Right lobe of liver (tissue), 6 donors: ENCODE results near the gene CELF2. TPM values are rescaled to one million over a fixed set of nuclear protein-coding genes. Genes with fewer than 3 reads are reported as not detected.

Experiments
- ATAC-seq, 4 donors: fragments of 200-7000 bp; cut with Tn5 transposase; one replicate each; pipeline ENCODE4 v1.9.1; 2020; ENCODE audit warnings: mild to moderate bottlenecking in 4 of 4, moderate library complexity in 4 of 4
- DNase-seq, 3 donors: peaks; one replicate each; pipeline ENCODE4 v3.0.0-alpha.2; 2020
- H3K27ac ChIP-seq, 3 donors: fragments of 200-600 bp; one replicate each; pipeline ENCODE4 v1.8.0; 2022
- H3K27me3 ChIP-seq, 2 donors: fragments of 200-600 bp; one replicate each; pipeline ENCODE4 v1.8.0; 2022
- H3K36me3 ChIP-seq, 4 donors: fragments of 200-600 bp; sonication (generic) in 1 of 4; one replicate each; pipeline versions ENCODE4 v1.5.1 to v1.8.0; 2017 to 2022; ENCODE audit warnings: control low read depth in 1 of 4
- H3K4me1 ChIP-seq, 4 donors: fragments of 200-600 bp; sonication (generic) in 1 of 4; one replicate each; pipeline versions ENCODE4 v1.5.1 to v1.8.0; 2017 to 2022; ENCODE audit warnings: control low read depth in 1 of 4
- H3K4me3 ChIP-seq, 3 donors: fragments of 200-600 bp; one replicate each; pipeline ENCODE4 v1.8.0; 2022
- H3K9me3 ChIP-seq, 4 donors: fragments of 200-600 bp; sonication (generic) in 1 of 4; one replicate each; pipeline versions ENCODE4 v1.5.1 to v1.8.0; 2017 to 2022; ENCODE audit warnings: control low read depth in 1 of 4
- CTCF ChIP-seq, 4 donors: fragments of 200-600 bp in 3 of 4; fragments of 450-650 bp in 1 of 4; IDR thresholded peaks; one replicate each; pipeline versions ENCODE4 v1.5.1 to v1.8.0; 2016 to 2022; ENCODE audit warnings: antibody characterized with exemption in 4 of 4, mild to moderate bottlenecking in 2 of 4
- POLR2A ChIP-seq: fragments of 450-650 bp; IDR thresholded peaks from one replicate; pipeline ENCODE4 v1.6.1; 2017; ENCODE audit warnings: antibody characterized with exemption, mild to moderate bottlenecking
- WGBS: methylation state at CpG from one replicate; pipeline ENCODE4 v1.1.6; 2018; ENCODE audit warnings: low coverage, low lambda C conversion rate; ENCODE audit not compliant: insufficient coverage; ENCODE audit errors: missing lambda C conversion rate; 5-methylcytosine and 5-hydroxymethylcytosine counted together
- intact Hi-C, 2 donors: fragments of 100-400 bp; cut with DNase I; formaldehyde crosslinking; loops; one replicate each; pipeline versions ENCODE4 v1.11.2 to v1.14.1; 2022
- total RNA-seq, 6 experiments: library from RNA; depleted of rRNA in 2 of 6; stranded (reverse); fragments of >200 nt in 2 of 6; fragmentation: NEBNext Ultra II Directional in 3 of 6; extraction: Animal tissue kit (Norgen Biotek cat#: 25700) in 3 of 6; gene quantifications; one replicate each; pipeline versions ENCODE4 v1.1.0 to v1.2.4, GENCODE V29; 2016 to 2023
- donor health status: DM: no; HTN: yes; CAD: no.
- donor health status: DM: no; HTN: no; CAD: no.
- donor health status: DM: no; HTN: no; CAD: no.
- donor health status: DM: no; HTN: yes; CAD: no.
- donor health status: DM: no; HTN: yes; CAD: no.

The CELF2 gene
- total RNA-seq, 6 experiments from 2014 or later = 2.4 to 6.2 (median 3.7) TPM

GRCh38 chr10:11097686-11098085 lies 80.0 kb downstream of the CELF2 start:
- ATAC-seq = peak in 1 of 4 donors; percentile 25

GRCh38 chr10:11098666-11099065 lies 81.0 kb downstream of the CELF2 start:
- Histone ChIP-seq H3K4me1 (no peaks in the 10 kb centered on the region), H3K27ac (no peak overlapping the region), H3K27me3 (no peaks in the 10 kb centered on the region), H3K4me3 (no peak overlapping the region), H3K9me3 (no peaks in the 10 kb centered on the region), H3K36me3 (no peaks in the 10 kb centered on the region)
- TF ChIP-seq CTCF (IDR thresholded peaks at IDR 0.05) = no peak
- no peak for TF ChIP-seq POLR2A
- intact Hi-C loops = no loop called here
- WGBS = 68% methylated on average over 10 of the region's 10 CpGs
- DNase-seq (no peak), ATAC-seq (no peak)

More at GRCh38 chr10:11097686-11098085, 80.0 kb downstream of the CELF2 start:
- no peaks in the 10 kb centered on the region for H3K27me3 ChIP-seq
- no peaks in the 10 kb centered on the region for H3K36me3 ChIP-seq
- no peak overlapping the region for H3K4me3 ChIP-seq
- TF ChIP-seq POLR2A = no peak
- no peak for TF ChIP-seq CTCF (IDR thresholded peaks at IDR 0.05)
- WGBS = 41% methylated on average over 3 of the region's 3 CpGs
- no peaks in the 10 kb centered on the region for H3K4me1 ChIP-seq
- no peak overlapping the region for H3K27ac ChIP-seq
- intact Hi-C loops = no loop called here
- DNase-seq = no peak
- H3K9me3 ChIP-seq = no peaks in the 10 kb centered on the region

GRCh38 chr10:11104772-11105675 lies 87.4 kb downstream of the CELF2 start:
- WGBS = 65% methylated on average over 9 of the region's 9 CpGs
- Histone ChIP-seq H3K4me1 (no peaks in the 10 kb centered on the region), H3K4me3 (no peak overlapping the region), H3K27ac (no peak overlapping the region), H3K36me3 (no peaks in the 10 kb centered on the region), H3K27me3 (no peaks in the 10 kb centered on the region), H3K9me3 (no peaks in the 10 kb centered on the region)
- intact Hi-C loops = no loop called here
- DNase-seq = no peak
- TF ChIP-seq POLR2A (no peak), CTCF (IDR thresholded peaks at IDR 0.05) (no peak)
- ATAC-seq = no peak

GRCh38 chr10:11105676-11106004 lies 88.0 kb downstream of the CELF2 start:
- intact Hi-C loops = no loop called here
- H3K9me3 ChIP-seq = no peaks in the 10 kb centered on the region
- no peak for ATAC-seq
- no peaks in the 10 kb centered on the region for H3K4me1 ChIP-seq
- no peak for TF ChIP-seq POLR2A
- TF ChIP-seq CTCF (IDR thresholded peaks at IDR 0.05) = no peak
- H3K27me3 ChIP-seq = no peaks in the 10 kb centered on the region
- no peak overlapping the region for H3K4me3 ChIP-seq
- H3K36me3 ChIP-seq = no peaks in the 10 kb centered on the region
- no peak for DNase-seq
- H3K27ac ChIP-seq = no peak overlapping the region
- 65% methylated on average over 2 of the region's 2 CpGs for whole genome bisulfite sequencing
